RWPE2 (cell line): ENCODE measurements around the gene SLC25A22.

Experiments
- ATAC-seq: fragments of 200-7000 bp; cut with Tn5 transposase; 3 replicates; pipeline ENCODE4 v1.9.1; 2021; ENCODE audit warnings: low read depth
- DNase-seq: peaks from one replicate; pipeline ENCODE4 v3.0.0-alpha.2; 2020; ENCODE audit warnings: low spot score
- H3K27ac ChIP-seq: fragments of 450-650 bp; 2 replicates; pipeline ENCODE4 v1.5.1; 2017; ENCODE audit warnings: mild to moderate bottlenecking; ENCODE audit not compliant: poor library complexity, severe bottlenecking
- H3K27me3 ChIP-seq: fragments of 250-450 bp; sonication (Bioruptor Pico); 2 replicates; pipeline ENCODE4 v1.5.1; 2021; ENCODE audit warnings: mild to moderate bottlenecking, moderate library complexity; ENCODE audit not compliant: insufficient read depth, poor library complexity, severe bottlenecking
- H3K36me3 ChIP-seq: fragments of 250-450 bp; sonication (Bioruptor Pico); 2 replicates; pipeline ENCODE4 v1.5.1; 2020; ENCODE audit warnings: low read depth, mild to moderate bottlenecking, moderate library complexity
- H3K4me1 ChIP-seq: fragments of 250-450 bp; sonication (Bioruptor Pico); 2 replicates; pipeline ENCODE4 v1.5.1; 2021; ENCODE audit warnings: mild to moderate bottlenecking, moderate library complexity; ENCODE audit not compliant: insufficient read depth, poor library complexity, severe bottlenecking
- H3K4me3 ChIP-seq: fragments of 250-450 bp; sonication (Bioruptor Pico); 2 replicates; pipeline ENCODE4 v1.5.1; 2021; ENCODE audit warnings: mild to moderate bottlenecking, moderate library complexity; ENCODE audit not compliant: severe bottlenecking
- H3K9me3 ChIP-seq: fragments of 250-450 bp; sonication (Bioruptor Pico); 2 replicates; pipeline ENCODE4 v1.5.1; 2021; ENCODE audit warnings: mild to moderate bottlenecking, moderate library complexity; ENCODE audit not compliant: severe bottlenecking
- TF ChIP-seq, protein P1 (sequence below): fragments of 450-650 bp; IDR thresholded peaks from one replicate; pipeline ENCODE4 v1.5.1; 2017; ENCODE audit warnings: mild to moderate bottlenecking, moderate library complexity; ENCODE audit not compliant: poor library complexity, severe bottlenecking

SLC25A22 gene

DNA sequence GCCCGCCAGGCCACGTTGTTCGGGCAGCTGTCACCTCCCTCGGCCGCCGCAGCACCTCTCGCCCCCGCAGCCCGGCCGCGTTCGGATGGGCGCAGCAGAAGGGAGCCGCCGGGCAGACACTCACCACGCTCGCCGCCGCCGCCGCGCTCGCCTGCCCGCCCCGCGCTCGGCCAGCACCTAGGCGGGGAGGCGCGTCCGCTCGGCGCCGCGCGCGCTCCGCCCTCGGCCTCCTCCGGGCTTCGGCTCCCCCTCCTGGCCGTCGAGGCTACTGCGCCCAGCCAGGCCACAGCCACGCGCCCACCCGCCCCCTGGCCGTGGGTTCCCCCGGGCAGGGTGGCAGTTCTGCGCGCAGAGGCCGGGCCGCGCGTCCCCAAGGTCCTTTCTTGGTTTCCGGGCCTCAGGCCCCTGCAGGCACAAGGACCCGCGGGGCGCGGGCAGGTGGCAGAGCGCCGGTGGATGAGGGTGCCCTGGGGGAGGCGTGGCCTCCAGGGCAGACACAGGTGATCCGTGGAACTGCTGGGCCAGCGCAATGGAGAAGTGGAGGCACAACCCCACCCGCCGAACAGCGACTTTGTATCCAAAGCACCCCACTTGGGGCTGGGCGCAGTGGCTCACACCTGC is at the start of gene SLC25A22:
Gene SLC25A22, minus strand, starts transcription at position 189 of the 621 bp plus-strand sequence. CDS start 3,275 bp downstream, outside the sequence.
- Histone ChIP-seq H3K9me3 (no peaks in the 10 kb centered on the region), H3K27me3 (no peaks in the 10 kb centered on the region), H3K36me3 (peaks cover 25% of the 10 kb centered on the region), H3K4me1 (peaks cover 2% of the 10 kb centered on the region), H3K4me3 (peak within 1 kb of the TSS; percentile 69), H3K27ac (peak within 1 kb of the TSS; percentile 70)
- DNase-seq (no peak), ATAC-seq (peak; percentile 46)
- TF ChIP-seq, protein P1, sequence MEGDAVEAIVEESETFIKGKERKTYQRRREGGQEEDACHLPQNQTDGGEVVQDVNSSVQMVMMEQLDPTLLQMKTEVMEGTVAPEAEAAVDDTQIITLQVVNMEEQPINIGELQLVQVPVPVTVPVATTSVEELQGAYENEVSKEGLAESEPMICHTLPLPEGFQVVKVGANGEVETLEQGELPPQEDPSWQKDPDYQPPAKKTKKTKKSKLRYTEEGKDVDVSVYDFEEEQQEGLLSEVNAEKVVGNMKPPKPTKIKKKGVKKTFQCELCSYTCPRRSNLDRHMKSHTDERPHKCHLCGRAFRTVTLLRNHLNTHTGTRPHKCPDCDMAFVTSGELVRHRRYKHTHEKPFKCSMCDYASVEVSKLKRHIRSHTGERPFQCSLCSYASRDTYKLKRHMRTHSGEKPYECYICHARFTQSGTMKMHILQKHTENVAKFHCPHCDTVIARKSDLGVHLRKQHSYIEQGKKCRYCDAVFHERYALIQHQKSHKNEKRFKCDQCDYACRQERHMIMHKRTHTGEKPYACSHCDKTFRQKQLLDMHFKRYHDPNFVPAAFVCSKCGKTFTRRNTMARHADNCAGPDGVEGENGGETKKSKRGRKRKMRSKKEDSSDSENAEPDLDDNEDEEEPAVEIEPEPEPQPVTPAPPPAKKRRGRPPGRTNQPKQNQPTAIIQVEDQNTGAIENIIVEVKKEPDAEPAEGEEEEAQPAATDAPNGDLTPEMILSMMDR = peak; percentile 92

DNA sequence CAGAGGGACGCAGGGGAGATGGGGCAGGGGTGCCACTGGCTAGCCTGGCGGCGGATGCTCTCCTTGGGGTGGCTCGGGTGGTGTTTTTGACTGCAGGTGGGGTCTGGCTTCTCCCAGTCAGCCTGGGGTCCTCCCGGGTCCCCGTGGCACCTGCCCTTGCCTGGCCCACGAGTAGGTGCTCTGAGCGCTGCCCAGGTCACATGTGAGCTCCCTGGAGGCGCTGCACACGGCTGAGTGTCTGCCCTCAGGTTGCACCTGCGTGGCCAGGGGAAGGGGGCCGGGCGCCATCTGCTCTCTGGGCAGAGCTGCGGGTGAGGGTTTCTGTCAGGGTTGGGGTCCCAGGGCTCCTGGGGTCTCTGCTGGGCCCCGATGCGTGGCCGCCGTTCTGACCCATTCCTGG is 49.8 kb upstream of the SLC25A22 start:
- H3K27ac ChIP-seq = no peak overlapping the region
- H3K36me3 ChIP-seq = peaks cover 9% of the 10 kb centered on the region
- DNase-seq = no peak
- TF ChIP-seq, protein P1 = no peak
- H3K27me3 ChIP-seq = no peaks in the 10 kb centered on the region
- ATAC-seq = no peak
- no peak overlapping the region for H3K4me3 ChIP-seq
- peaks cover 19% of the 10 kb centered on the region for H3K4me1 ChIP-seq
- no peaks in the 10 kb centered on the region for H3K9me3 ChIP-seq

DNA sequence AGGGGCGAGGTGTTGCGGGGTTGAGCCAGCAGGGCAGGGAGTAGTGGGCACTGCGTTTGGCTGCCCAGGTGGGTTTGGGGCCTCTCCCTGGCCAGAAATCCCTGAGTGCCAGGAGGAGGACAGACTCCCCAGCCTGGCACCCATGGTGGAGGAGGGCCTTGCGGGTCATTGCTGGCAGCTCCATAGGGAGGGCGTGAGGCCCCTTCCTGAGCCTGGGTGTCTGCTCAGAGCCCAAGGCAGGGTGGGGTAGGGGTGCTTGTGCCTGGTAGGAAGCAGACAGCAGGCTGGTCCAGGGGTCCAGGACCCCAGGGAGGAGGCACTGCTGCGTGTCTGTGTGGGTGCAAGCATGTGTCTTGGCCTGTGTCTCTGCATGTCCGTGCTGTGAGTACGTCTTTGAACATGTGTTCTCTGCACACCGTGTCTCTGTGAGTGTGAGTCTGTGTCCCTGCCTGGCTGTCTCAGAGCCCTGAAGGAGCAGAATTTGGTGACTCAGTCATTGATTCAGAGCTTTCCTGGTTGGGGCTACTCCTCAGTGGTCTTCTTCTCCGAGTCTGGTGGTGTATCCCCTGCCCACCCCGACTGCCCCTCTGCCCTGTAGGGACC is 48.5 kb upstream of the SLC25A22 start:
- Histone ChIP-seq H3K27ac (peak overlapping the region; percentile 97), H3K4me3 (no peak overlapping the region), H3K27me3 (no peaks in the 10 kb centered on the region), H3K36me3 (peaks cover 9% of the 10 kb centered on the region), H3K4me1 (peaks cover 19% of the 10 kb centered on the region), H3K9me3 (no peaks in the 10 kb centered on the region)
- DNase-seq = no peak
- ATAC-seq = no peak
- TF ChIP-seq, protein P1 = no peak

DNA sequence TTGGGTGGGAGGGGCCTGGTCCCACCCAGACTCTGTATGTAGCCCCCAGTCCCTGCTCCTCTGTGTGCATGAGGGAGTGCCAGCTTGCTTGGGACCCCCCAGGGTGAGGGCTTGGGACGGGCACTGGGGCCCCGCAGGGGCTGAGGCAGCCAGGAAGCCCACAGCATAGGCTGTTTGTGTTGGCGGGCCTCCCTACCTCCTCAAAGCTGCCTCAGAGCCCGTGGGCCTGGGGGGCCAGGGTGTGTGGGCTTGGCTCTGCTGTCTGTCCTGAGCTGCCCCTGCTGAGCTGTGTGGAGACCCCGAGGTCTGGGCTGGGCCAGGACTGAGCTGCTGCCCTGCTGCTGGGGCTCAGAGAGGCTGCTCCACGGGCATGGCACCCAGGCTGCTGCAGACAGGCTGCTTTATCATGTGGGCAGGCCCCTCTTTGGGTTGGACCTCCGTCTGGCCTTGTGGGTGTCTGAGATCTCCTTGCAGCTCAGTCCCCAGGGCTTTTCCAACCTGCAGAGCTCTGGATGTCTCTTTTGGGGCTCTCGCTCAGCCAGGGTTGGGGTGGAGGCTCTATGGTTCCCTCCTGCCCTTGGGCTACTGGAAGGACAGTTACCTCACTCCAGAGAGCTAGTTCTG is 47.9 kb upstream of the SLC25A22 start:
- Histone ChIP-seq H3K4me3 (no peak overlapping the region), H3K27ac (peak overlapping the region; percentile 97)

More for the DNA sequence above, 47.9 kb upstream of the SLC25A22 start:
- ATAC-seq (no peak), DNase-seq (no peak)
- TF ChIP-seq, protein P1 = no peak
- Histone ChIP-seq H3K9me3 (no peaks in the 10 kb centered on the region), H3K4me1 (peaks cover 20% of the 10 kb centered on the region), H3K27me3 (no peaks in the 10 kb centered on the region), H3K36me3 (peaks cover 15% of the 10 kb centered on the region)
